ENCODE results near the gene BLNK.
"Not testable (repeated sequence)": the region's sequence is repeated elsewhere in the genome, so short reads cannot be mapped to it uniquely, and the experiment has no call there.

Gene BLNK

GRCh38 chr10:96225119-96225518, 46.2 kb downstream of the BLNK start:
- DNase-seq (ENCODE audit: low read depth) = no peak

- DNase-seq (ENCODE audit: low read depth) = no peak
Observed at GRCh38 chr10:96222908-96223307, 48.5 kb downstream of the BLNK start.

DNA sequence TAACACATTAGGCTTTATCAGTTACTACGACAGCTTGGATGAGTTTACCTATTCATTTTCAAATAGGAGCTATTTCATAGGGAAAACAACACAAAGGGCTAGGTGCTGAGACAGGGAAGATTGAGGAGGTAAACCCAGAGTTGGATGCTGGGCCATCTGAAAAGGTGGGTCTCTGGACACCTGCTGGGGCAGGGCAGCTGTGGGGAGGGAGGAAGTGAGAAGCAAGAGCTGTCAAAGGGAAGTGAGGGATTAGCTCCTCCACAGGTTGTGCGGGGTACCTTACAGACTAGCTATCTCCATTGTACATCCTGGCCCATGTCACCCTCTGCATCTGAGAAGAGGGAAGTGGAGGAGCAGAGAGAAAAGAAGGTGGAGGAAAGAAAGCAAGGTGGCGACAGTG, 48.9 kb downstream of the BLNK start:
- no peak for DNase-seq (ENCODE audit: low read depth)

- DNase-seq (ENCODE audit: low read depth) = no peak
Observed at GRCh38 chr10:96218826-96219225, 52.5 kb downstream of the BLNK start.

GRCh38 chr10:96217711-96218110, 53.7 kb downstream of the BLNK start:
- DNase-seq (ENCODE audit: low read depth) = no peak

DNA sequence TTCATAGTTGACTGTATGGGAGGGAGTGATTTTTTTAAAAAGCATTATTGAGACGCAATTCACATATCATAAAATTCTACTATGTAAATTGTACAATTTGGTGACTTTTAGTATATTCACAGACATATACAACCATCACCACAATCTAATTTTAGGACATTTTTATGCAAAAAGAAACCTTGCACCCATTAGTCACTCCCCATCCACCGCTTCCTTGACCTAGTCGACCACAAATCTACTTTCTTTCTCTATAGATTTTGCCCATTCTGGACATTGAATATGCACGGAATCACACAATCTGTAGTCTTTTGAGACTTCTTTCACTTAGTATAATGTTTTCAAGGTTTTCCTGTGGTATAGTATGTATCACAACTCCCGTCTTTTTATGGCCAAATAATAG, 54.6 kb downstream of the BLNK start:
- DNase-seq (ENCODE audit: low read depth) = no peak

GRCh38 chr10:96212911-96213310, 58.5 kb downstream of the BLNK start:
- no peak for DNase-seq (ENCODE audit: low read depth)

DNA sequence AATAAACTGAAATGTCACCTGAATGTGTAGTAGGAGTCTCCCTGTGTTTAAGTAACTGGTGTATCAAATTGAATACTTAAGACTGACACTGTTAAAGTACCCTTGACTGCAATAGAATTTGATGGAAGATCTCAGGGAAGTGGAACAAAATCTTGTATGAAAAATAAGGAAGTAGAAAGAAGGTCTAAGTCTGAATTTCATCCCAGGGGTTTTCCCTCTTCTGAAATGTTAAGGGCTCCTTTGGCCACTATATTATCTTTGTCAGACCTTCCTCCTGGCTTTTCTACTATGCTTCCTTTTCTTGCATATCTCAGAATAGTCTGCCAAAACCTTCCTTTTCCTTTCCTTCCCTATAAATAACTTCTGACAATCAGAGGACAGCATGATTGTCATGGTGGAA, 59.6 kb downstream of the BLNK start:
- no peak for DNase-seq (ENCODE audit: low read depth)

DNA sequence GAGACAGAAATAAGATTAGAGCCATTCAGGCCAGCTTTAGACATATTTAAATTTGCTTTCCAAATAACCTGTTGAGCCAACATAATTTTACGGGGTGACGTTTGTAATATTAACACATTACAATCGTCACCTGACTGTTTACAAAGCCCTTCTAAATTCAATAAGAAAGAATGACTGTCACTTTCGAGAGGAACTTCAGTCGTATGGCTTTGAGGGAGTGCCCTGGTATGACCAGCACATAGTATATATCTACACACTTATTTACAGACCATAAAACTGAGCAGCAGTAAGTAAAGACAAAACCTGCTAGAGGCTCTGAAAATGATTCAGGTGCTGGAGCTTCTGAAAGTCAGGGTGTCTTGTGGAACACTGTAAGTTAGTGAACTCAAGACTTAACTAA, 62.4 kb downstream of the BLNK start:
- no peak for DNase-seq (ENCODE audit: low read depth)

DNA sequence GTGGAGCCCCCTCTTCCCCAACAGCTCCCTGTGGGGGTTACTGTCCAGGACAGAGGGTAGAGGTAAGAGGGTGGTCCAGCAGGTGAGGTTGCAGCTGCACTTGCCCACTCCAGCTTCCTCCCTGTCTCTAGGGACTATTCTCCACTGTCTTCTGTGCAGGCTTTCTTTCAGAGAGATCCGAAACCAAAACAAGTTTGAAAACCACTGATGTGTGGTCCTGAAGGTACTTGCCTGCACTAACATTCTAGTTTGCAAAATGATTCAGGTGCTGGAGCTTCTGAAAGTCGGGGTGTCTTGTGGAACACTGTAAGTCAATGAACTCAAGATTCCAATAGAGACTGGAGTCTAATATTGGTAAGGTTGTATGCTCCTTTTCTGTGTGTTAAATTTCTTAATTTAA, 63.1 kb downstream of the BLNK start:
- no peak for DNase-seq (ENCODE audit: low read depth)

GRCh38 chr10:96205580-96205979, 65.8 kb downstream of the BLNK start:
- no peak for DNase-seq (ENCODE audit: low read depth)

DNA sequence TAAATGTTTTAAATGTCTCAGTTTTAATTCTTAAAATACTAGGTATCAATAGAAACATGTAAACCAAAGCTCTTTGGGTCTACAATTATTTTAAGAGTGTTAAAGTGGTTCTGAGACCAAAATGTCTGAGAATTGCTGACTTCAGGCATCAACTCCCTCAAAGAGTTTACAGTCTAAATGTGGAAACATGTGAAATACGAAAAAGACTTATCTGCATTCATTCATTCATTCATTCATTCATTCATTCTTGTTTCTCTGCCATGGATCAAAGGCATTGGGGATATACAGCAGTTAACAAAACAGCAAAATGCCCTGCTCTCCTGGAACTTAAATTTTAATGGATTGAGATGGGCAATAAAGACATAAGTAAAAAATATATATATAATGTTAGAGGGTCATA, 69.8 kb downstream of the BLNK start:
- no peak for DNase-seq (ENCODE audit: low read depth)

DNA sequence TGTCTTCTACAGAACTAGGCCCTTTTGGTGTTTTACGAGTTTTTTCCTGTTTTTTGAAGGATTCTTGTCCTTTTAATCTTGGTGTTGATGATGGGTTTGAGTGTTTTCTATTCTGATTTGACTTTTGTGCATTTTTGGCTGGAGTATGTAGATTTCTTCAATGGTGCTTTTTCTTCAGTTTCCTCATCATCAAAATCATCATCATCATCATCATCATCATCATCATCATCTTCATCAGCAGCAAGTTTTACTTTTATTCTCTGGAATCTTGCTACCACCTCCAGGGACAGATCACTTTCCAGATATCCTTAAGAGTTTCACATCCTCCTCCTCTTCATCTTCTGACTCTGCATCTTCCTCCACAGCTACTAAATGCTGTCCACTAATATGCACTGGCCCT, 81.9 kb downstream of the BLNK start:
- not testable (repeated sequence) for DNase-seq (ENCODE audit: low read depth)

- peak; percentile 19 for DNase-seq (ENCODE audit: low read depth)
Observed at GRCh38 chr10:96188916-96189315, 82.5 kb downstream of the BLNK start.

GRCh38 chr10:96188421-96188820, 82.9 kb downstream of the BLNK start:
- no peak for DNase-seq (ENCODE audit: low read depth)

DNA sequence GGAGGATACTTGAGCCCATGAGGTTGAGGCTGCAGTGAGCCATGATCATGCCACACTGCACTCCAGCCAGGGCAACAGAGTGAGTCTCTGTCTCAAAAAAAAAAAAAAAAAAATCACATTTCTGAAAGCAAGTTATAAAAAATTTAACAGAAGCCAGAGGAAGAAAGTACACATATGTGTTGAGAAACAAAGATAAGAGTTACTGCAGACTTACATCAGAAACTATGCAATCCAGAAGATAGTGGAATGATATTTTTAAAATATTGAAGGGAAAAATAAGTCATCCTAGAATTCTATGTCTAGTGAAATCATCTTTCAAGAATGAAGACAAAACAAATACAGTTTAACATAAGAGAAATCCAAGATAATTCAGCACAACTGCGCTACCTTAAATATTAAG, 94.4 kb downstream of the BLNK start:
- DNase-seq (ENCODE audit: low read depth) = no peak

GRCh38 chr10:96172666-96173065, 98.7 kb downstream of the BLNK start:
- no peak for DNase-seq (ENCODE audit: low read depth)

GRCh38 chr10:96170230-96170629, 101.1 kb downstream of the BLNK start:
- no peak for DNase-seq (ENCODE audit: low read depth)

- DNase-seq (ENCODE audit: low read depth) = no peak
Observed at GRCh38 chr10:96168546-96168945, 102.8 kb downstream of the BLNK start.

DNA sequence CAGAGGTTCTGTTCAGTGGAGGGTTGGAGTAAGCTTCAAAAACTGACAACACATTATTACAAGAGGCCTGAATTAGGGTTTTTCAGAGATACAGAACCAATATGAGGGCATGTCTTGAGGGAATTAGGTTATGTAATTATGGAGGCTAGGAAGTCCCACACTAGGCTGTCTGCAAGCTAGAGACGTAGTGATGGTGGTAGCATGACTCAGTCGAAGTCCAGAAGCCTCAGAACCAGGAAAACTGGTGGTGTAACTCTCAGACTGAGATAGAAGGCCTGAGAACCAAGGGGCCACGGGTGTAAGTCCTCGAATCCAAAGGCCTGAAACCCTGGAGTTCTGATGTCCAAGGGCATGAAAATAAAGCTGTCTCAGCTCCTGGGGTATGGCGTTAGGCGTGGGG, 105.6 kb downstream of the BLNK start:
- DNase-seq (ENCODE audit: low read depth) = no peak

GRCh38 chr10:96153070-96153469, 118.3 kb downstream of the BLNK start:
- DNase-seq (ENCODE audit: low read depth) = no peak

DNA sequence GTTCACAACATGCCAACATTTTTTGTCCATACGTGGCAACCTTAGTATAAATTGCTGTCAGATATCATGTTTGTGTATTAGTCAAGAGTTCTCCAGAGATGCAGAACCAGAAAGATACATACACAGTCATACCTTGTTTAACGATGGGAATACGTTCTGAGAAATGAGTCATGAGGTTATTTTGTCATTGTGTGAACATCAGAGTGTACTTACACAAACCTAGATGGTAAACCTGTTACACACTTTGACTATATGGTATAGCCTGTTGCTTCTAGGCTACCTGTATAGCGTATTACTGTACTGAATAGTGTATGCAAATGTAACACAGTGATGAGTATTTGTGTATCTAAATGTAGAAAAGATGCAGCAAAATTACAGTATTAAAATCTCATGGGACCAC, 118.9 kb downstream of the BLNK start:
- DNase-seq (ENCODE audit: low read depth) = no peak

All from HS-27A (cell line).